Stimulated activated naive CD8-positive, alpha-beta T cell treated with anti-CD3 and anti-CD28 coated beads, Interleukin-15, Interleukin-2, amounts not matched to agents 100 ng/mL and 50 ng/mL, for 24 hours (primary cell): ENCODE measurements around the gene PALLD.

Experiments used
- H3K27ac Mint-ChIP-seq: one replicate; pipeline ENCODE4 v1.8.0; 2021; ENCODE audit warnings: mild to moderate bottlenecking, mixed read lengths
- H3K27me3 Mint-ChIP-seq: one replicate; pipeline ENCODE4 v1.8.0; 2021; ENCODE audit warnings: mixed read lengths
- H3K36me3 Mint-ChIP-seq: one replicate; pipeline ENCODE4 v1.8.0; 2021; ENCODE audit warnings: low read depth, mixed read lengths
- H3K4me1 Mint-ChIP-seq: one replicate; pipeline ENCODE4 v1.8.0; 2021; ENCODE audit warnings: low read depth, mixed read lengths
- H3K4me3 Mint-ChIP-seq: one replicate; pipeline ENCODE4 v1.8.0; 2021; ENCODE audit warnings: mild to moderate bottlenecking, mixed read lengths
- H3K9me3 Mint-ChIP-seq: one replicate; pipeline ENCODE4 v1.8.0; 2021; ENCODE audit warnings: mixed read lengths

PALLD gene

DNA sequence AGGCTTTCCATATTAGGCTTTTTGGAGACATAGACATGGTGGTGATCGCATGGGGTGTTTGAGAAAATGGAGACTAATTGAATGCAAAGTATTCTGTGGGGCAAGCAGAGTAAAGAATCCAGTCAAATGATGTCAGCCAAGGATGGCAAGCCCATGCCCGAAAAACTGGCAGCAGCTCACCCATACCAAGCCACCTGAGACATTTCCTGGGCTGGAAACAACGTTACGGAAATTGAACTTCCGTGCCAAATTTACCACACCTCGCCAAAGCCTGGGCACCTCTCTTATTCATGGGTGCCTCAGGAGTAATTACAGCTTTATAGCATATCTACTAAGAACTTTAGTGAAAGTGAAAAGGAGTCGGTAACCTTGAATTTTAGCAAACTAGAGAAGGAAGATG lies 346.8 kb downstream of the PALLD start:
- H3K4me1 Mint-ChIP-seq: peaks cover under 1% of the 10 kb centered on the region

DNA sequence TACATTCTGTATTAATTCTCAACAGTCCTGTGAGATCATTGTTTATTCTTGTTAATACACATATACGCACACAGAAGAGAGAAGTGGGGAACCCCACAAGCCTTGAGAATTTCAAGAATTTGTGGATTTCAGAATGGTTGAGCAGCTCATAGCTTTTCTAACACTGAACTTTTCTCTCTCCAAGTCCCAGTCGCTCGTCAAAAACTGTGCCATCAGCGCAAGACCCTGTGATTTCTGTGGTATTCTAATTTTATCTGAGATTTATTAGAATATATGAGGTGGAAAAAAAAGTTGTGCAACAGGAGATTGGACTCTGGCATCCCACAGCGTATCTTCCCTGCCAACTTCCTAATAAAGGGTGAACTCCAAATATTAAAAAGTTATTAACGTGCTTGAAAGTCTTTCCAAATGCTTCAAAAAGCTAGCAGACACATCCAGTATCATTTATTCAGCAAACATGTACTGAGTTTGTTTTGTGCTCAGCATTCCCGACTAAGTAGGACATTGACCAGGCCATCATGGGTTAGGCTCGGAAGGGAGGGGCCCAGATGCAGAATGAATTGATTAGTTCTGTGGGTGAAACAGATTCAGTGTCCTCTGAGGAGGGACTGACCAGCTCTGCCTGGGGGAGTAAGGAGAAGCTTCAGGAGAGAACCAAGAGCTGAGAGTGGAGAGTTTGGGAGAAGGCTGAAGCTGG lies 347.6 kb downstream of the PALLD start:
- H3K4me3 Mint-ChIP-seq: no peak overlapping the region
- no peaks in the 10 kb centered on the region for H3K36me3 Mint-ChIP-seq
- H3K27me3 Mint-ChIP-seq: peaks cover 21% of the 10 kb centered on the region
- H3K4me1 Mint-ChIP-seq: peaks cover 9% of the 10 kb centered on the region
- no peak overlapping the region for H3K27ac Mint-ChIP-seq
- no peaks in the 10 kb centered on the region for H3K9me3 Mint-ChIP-seq

More for the DNA sequence above, 346.8 kb downstream of the PALLD start:
- no peak overlapping the region for H3K4me3 Mint-ChIP-seq
- H3K27me3 Mint-ChIP-seq: peaks cover 16% of the 10 kb centered on the region
- H3K27ac Mint-ChIP-seq: no peak overlapping the region
- H3K9me3 Mint-ChIP-seq: no peaks in the 10 kb centered on the region
- H3K36me3 Mint-ChIP-seq: no peaks in the 10 kb centered on the region

DNA sequence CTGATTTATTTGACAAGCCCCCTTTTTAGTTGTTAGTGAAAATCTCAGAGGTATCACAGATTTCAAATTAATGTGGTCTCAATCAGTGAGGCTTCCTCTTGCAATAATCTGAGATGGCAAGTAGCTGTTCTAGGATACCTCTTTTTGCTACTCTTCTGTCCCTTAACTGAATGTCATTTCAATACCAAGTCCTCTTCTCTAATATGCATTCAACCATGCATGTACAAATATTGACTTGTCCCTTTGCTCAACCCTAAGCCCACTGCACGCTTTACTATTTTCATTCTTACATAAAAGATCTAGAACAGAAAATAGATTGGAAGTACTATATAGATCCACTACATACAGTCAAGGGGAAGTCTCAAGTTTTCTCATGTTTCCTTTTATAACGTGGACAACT lies 349.0 kb downstream of the PALLD start:
- Mint-ChIP-seq H3K27me3 (peaks cover 16% of the 10 kb centered on the region), H3K36me3 (no peaks in the 10 kb centered on the region), H3K4me1 (peaks cover 9% of the 10 kb centered on the region), H3K27ac (no peak overlapping the region), H3K9me3 (no peaks in the 10 kb centered on the region), H3K4me3 (no peak overlapping the region)

DNA sequence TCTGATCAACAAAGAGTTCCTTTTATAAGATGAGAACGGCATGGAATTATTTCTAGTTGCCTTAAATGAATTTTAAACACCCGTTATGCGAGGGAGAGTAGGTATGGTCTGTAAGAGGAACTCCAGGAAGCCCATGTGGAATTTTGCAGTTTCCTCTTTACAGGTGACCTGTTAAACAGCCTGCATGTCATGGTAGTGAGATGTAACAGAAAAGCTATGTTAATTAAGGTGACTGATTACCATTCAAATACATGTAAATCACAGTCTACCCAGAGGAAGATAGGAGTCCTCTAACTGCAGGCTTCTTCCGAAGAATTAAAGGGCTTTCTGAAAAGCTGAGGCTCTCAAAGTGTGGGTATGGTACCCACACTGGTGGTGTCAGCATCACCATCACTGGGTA lies 349.6 kb downstream of the PALLD start:
- Mint-ChIP-seq H3K36me3 (no peaks in the 10 kb centered on the region), H3K27me3 (peaks cover 18% of the 10 kb centered on the region), H3K4me3 (no peak overlapping the region), H3K9me3 (no peaks in the 10 kb centered on the region), H3K4me1 (peaks cover 9% of the 10 kb centered on the region), H3K27ac (no peak overlapping the region)

DNA sequence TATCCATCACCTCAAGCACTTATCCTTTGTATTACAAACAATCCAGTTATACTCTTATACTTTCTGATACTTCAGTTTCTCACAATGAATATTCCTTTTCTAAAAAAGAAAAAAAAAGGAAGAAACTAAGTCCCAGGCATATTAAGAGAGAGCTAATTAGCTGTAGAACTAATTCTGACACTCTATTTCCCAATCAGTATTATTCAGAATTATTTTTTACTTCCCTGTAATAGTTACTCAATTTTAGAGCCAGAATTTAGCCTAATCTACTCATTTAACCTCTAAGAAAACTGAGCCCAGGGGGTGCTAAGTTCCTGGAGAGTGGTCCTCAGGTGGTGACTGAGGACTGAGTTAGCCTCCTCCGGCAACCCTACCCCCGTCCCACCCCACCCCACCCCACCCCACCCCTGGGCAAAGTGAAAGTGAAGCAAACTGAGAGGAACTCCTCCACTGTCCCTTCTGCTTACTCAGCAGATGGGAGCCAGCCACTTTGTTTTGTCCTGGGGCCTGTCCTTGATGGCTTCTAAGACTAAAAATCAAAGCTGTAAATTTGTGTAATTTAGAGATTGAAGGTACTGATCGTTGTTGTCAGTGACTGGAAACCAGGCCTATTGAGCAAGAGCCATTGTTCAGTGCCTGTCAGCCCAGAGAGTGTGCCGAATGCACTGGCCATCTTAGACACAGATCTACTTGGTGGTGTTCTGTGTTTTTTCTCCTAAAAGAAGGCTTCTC lies 351.1 kb downstream of the PALLD start:
- Mint-ChIP-seq H3K27me3 (peaks cover 18% of the 10 kb centered on the region), H3K4me3 (no peak overlapping the region), H3K27ac (no peak overlapping the region), H3K4me1 (peaks cover 9% of the 10 kb centered on the region), H3K36me3 (no peaks in the 10 kb centered on the region), H3K9me3 (no peaks in the 10 kb centered on the region)

DNA sequence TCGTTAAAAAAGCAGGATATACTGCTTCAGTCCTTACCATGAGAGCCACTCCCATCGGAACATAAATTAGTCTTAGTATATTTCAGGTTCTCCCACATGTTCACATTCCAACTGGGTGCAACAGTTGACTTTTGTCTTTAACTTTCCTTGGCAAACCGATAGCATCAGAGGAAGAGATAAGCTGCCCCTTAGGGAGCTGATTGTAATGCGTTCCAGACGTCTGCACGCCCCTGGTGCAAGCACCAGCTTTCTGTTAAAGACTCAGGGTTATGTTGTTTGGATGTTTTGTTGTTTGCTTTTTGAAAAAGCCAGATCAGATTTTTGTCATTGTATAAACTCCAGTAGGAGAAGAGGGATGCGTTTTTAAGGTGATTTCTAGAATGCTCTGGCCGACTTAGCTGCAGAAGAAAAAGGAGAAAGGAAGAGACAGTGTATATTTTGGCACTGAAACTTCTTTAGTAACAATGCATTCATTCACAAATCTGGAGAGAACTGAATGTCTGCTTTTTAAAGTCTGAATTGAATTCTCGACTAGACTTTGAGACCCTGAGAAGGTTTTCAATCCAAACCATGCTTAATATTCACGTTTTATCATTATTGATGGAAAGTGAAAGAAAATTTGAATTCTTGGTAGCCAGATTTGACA lies 352.3 kb downstream of the PALLD start:
- peak overlapping the region; percentile 14 for H3K4me3 Mint-ChIP-seq
- H3K9me3 Mint-ChIP-seq: no peaks in the 10 kb centered on the region
- no peak overlapping the region for H3K27ac Mint-ChIP-seq
- peaks cover 15% of the 10 kb centered on the region for H3K27me3 Mint-ChIP-seq
- peaks cover 18% of the 10 kb centered on the region for H3K4me1 Mint-ChIP-seq
- H3K36me3 Mint-ChIP-seq: no peaks in the 10 kb centered on the region

DNA sequence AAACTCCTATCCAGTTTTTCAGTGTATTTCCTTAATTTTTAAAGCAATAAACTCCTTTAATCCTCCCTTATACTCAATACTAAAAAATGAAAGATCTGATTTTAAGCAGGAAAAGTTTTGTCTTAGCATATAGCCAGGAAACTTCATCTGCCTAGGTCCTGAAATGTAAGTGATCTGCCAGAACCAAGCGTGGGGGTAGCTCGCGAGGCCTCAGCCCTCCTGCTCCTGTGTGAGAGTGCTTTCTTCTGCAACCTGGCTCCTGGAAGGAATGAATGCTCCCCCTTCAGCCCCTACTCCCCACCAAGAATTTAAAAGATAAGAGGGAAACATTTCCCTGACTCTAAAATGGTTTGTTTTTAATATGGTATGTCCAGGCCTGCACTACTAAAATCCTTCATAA lies 353.1 kb downstream of the PALLD start:
- peaks cover 18% of the 10 kb centered on the region for H3K4me1 Mint-ChIP-seq
- no peaks in the 10 kb centered on the region for H3K9me3 Mint-ChIP-seq
- peaks cover 15% of the 10 kb centered on the region for H3K27me3 Mint-ChIP-seq
- no peak overlapping the region for H3K27ac Mint-ChIP-seq
- no peak overlapping the region for H3K4me3 Mint-ChIP-seq
- no peaks in the 10 kb centered on the region for H3K36me3 Mint-ChIP-seq

DNA sequence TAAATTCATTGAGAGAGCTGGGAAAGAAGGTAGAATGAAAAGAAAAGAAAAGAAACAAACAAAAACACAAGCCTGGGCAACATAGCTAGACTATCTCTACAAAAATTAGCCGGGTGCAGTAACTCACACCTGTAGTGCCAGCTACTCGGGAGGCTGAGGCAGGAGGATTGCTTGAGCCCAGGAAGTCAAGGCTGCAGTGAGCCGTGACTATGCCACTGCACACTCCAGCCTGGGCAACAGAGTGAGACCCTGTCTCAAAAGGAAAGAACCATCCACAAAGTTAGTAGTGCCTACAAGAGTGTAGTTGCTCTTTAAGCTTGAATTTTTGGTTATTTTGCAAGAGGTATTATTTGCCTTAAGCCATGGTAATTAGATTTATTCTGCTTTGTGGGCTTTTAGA lies 355.5 kb downstream of the PALLD start:
- Mint-ChIP-seq H3K4me1 (peaks cover 18% of the 10 kb centered on the region), H3K36me3 (no peaks in the 10 kb centered on the region), H3K27ac (no peak overlapping the region), H3K27me3 (peaks cover 15% of the 10 kb centered on the region), H3K9me3 (no peaks in the 10 kb centered on the region), H3K4me3 (no peak overlapping the region)

DNA sequence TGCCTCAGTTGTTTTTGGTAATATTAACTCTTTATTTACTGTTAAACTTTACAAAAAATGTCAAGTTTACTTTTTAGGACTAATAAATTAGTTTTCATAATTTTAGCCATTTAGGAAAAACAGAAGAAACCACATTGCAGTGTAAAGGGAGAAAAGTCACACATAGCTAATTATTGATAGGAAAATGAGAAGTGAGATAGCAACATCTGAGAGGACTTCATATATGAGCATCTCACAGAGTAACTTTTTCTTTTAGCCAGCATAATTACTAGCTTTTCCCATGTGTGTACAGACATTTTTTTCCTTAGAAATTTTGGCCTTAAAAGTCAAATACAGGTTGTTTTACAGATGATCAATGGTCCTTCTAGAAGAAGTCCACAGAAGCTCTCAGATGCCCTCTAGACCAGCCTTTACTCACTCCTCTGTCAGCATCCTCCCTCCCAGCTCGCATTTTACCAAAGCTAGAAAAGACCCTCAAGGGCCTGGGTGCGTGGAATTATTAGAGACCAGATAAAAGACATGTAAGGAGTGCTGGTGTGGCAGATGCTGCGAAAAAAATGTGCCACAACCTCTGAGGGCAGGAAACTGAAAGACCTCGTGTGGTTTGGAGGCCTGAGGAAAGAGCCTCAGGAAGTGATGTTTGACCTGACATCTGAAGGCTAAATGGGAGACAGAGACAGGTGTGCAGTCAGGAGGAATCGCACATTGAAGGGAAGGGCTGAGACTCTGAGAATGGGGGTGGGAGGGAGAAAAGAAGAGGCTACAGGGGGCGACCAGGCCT lies 356.3 kb downstream of the PALLD start:
- H3K27me3 Mint-ChIP-seq: peaks cover 15% of the 10 kb centered on the region

DNA sequence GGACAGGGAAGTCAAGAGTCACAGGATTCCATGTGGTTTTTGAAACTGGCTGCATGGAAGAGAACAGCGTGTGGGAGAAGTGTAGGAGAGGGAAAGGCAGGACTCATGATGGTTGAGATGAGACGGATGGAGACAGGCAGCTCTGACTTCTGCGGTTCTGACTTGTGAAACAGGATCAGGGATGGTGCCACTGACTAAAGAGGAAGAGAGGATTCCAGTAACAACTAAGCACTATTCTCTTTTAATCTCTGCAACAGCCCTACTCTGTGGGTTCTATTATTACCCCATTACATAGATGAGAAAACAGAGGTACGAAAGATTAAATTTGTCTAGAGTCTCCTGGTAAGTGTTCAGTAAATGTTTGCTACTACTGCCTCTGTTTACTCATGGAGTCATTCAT lies 356.9 kb downstream of the PALLD start:
- Mint-ChIP-seq H3K27me3 (peaks cover 15% of the 10 kb centered on the region), H3K27ac (no peak overlapping the region), H3K4me1 (peaks cover 16% of the 10 kb centered on the region), H3K9me3 (no peaks in the 10 kb centered on the region), H3K36me3 (no peaks in the 10 kb centered on the region), H3K4me3 (no peak overlapping the region)

More for the DNA sequence above, 356.3 kb downstream of the PALLD start:
- no peak overlapping the region for H3K27ac Mint-ChIP-seq
- H3K9me3 Mint-ChIP-seq: no peaks in the 10 kb centered on the region
- peaks cover 18% of the 10 kb centered on the region for H3K4me1 Mint-ChIP-seq
- no peaks in the 10 kb centered on the region for H3K36me3 Mint-ChIP-seq
- H3K4me3 Mint-ChIP-seq: no peak overlapping the region

DNA sequence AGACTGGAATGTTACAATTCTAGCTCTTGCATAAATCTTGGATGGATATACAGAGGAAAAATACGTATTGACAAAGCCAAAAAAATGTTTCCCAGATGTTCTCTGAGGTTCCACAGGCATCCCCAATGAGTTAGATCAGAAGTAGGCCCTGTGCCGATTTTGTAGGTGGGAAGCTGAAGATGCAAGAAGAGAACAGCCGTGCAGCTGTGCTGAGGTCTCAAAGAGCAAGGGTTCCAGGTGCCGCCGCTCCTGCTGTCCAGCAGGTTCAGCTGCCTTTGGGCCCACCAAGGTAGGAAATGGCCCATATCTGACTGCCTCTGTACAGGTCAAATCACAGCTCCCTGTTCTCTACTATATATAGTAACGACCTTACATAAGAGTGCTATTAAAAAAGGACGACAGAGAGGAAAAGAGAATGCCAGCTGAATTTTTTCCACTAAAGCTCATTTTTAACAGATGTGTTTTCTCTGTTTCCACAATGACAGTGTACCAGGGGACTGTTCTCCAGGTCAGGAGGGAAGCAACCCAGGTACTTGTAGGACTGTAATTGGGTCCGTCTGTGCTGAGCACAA lies 357.6 kb downstream of the PALLD start:
- no peak overlapping the region for H3K4me3 Mint-ChIP-seq
- H3K36me3 Mint-ChIP-seq: no peaks in the 10 kb centered on the region
- no peaks in the 10 kb centered on the region for H3K9me3 Mint-ChIP-seq
- no peak overlapping the region for H3K27ac Mint-ChIP-seq
- peaks cover 9% of the 10 kb centered on the region for H3K4me1 Mint-ChIP-seq
- H3K27me3 Mint-ChIP-seq: peaks cover 9% of the 10 kb centered on the region

DNA sequence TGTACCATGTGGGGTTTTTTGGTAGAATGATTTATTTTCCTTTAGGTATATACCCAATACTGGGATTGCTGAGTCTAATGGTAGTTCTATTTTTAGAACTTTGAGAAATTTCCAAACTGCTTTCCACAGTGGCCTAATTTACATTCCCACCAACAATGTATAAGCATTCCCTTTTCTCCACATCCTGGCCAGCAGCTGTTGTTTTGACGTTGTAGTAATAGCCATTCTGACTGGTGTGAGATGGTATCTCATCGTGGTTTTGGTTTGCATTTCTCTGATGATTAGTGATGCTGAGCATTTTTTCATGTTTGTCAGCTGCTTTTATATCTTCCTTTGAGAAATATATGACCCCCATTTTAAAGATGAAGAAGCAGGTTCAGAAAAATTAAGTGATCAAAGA lies 359.5 kb downstream of the PALLD start:
- peaks cover 9% of the 10 kb centered on the region for H3K4me1 Mint-ChIP-seq
- no peak overlapping the region for H3K27ac Mint-ChIP-seq
- H3K27me3 Mint-ChIP-seq: peaks cover 5% of the 10 kb centered on the region
- no peaks in the 10 kb centered on the region for H3K36me3 Mint-ChIP-seq
- H3K9me3 Mint-ChIP-seq: no peaks in the 10 kb centered on the region
- no peak overlapping the region for H3K4me3 Mint-ChIP-seq

DNA sequence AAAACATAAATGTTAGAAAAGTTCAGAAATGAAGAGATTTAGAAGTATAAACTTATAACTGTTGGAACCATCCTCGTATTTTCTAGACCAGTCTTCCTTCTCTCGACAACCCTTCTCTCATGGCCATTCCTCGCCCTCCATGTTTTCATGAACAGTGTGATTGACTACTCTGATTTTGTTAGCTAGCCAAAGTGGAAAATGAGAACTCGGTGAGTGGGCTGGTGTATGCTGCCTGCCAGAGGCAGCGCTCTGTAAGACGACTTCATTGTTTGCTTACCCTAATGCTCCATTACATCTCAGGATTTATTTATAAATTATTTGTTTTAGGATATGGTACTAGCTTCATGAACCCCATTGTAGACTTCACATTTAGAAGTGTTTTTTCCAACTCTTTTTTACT lies 360.2 kb downstream of the PALLD start:
- Mint-ChIP-seq H3K27me3 (peaks cover 5% of the 10 kb centered on the region), H3K4me3 (no peak overlapping the region), H3K9me3 (no peaks in the 10 kb centered on the region), H3K36me3 (no peaks in the 10 kb centered on the region), H3K27ac (no peak overlapping the region), H3K4me1 (peaks cover 9% of the 10 kb centered on the region)

DNA sequence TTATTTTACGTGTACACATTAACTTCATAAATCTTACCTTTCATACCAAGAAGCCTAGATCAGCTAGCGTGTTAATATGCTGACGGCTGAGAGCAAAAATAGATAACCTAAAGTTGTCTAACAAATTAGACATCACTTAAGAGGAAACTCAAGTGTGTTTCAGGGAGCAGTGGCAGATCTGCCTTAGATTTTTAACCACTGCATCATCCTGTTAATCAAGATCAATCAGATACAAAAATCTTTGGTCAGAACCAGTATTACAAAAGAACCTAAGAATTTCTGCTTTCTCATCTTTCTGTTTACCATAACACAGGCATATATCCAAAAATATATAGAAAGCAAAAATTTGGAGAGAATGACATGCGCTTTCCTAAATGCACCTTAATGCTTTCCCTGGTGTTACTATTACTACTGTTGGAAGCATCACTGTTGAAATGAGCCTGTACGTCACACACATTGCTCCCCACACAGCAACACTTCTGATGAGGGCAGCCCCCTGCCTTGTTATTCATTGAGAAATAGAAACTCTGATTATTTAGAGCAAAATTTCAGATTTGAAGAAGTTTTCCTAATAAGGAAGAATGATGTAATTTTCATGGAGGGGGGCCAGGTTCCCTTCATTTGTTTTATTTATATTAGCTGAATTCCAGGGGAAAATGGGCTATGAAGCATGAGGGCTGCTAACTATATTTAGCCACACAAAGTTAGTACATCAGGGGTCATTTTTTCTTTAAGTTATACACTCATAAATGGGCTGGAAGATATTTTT lies 360.9 kb downstream of the PALLD start:
- Mint-ChIP-seq H3K4me3 (no peak overlapping the region), H3K9me3 (no peaks in the 10 kb centered on the region), H3K36me3 (no peaks in the 10 kb centered on the region), H3K27ac (no peak overlapping the region), H3K27me3 (peaks cover 5% of the 10 kb centered on the region), H3K4me1 (peaks cover 9% of the 10 kb centered on the region)
